GM23248 (cell line): ENCODE results near the gene DDA1.

Experiments
- EZH2 ChIP-seq: fragments of 200-600 bp; sonication (generic); IDR thresholded peaks from 2 replicates; pipeline ENCODE4 v1.6.1; 2018; ENCODE audit warnings: antibody characterized with exemption, mild to moderate bottlenecking; ENCODE audit not compliant: insufficient read depth, poor library complexity, severe bottlenecking
- EZH2phosphoT487 ChIP-seq: fragments of 200-600 bp; sonication (generic); IDR thresholded peaks from 2 replicates; pipeline ENCODE4 v1.6.1; 2018; ENCODE audit warnings: antibody characterized with exemption, moderate library complexity, mild to moderate bottlenecking, low read depth; ENCODE audit not compliant: insufficient read depth

DNA sequence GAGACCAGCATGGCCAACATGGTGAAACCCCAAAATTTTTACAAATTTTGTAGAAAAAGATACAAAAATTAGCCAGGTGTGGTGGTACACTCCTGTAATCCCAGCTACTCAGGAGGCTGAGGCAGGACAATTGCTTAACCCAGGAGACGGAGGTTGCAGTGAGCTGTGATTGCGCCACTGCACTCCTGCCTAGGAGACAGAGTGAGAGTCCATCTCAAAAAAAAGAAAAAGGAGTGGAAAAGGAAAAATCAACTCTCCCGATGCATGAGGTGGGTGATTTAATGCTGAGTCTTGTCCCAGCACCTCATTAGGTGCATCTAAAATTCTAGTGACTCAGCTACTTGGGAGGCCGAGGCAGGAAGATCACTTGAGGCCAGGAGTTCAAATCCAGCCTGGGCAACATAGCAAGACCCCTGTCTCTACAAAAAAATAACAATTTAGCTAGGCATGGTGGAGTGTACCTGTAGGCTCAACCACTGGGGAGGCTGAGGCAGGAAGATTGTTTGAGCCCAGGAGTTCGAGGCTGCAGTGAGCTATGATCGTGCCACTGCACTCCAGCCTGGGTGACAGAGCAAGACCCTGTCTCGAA, 47.8 kb downstream of the DDA1 start:
- no peak for TF ChIP-seq EZH2
- no peak for TF ChIP-seq EZH2phosphoT487
